Dermis blood vessel endothelial cell (primary cell): Measurements from ENCODE around the gene LRP1B. TPM values are rescaled to one million over a fixed set of nuclear protein-coding genes. Genes with fewer than 3 reads are reported as not detected.
A peak's percentile ranks its signal among the peaks of the same experiment; 100 is the strongest.

ENCODE experiments used
- DNase-seq: peaks from one replicate; pipeline ENCODE4 v3.0.0; 2010
- total RNA-seq: library from RNA; depleted of rRNA; stranded (reverse); fragments of >200 nt; gene quantifications from 2 replicates; pipeline ENCODE4 v1.2.3, GENCODE V29; 2014

LRP1B gene
- total RNA-seq: under 0.01 TPM in 2 replicates

- peak; percentile 35 for DNase-seq
Observed at GRCh38 chr2:142131010-142131669, at the start of gene LRP1B. LRP1B (minus strand) TSS chr2:142131016; CDS start chr2:142130729, 287 bp downstream.

- no peak for DNase-seq
Observed at GRCh38 chr2:142179686-142180085, 48.9 kb upstream of the LRP1B start.

- no peak for DNase-seq
Observed at GRCh38 chr2:142178604-142179003, 47.8 kb upstream of the LRP1B start.

- no peak for DNase-seq
Observed at GRCh38 chr2:142176941-142177340, 46.1 kb upstream of the LRP1B start.

GRCh38 chr2:142175813-142176338, 45.1 kb upstream of the LRP1B start:
- peak; percentile 12 for DNase-seq

GRCh38 chr2:142174176-142174575, 43.4 kb upstream of the LRP1B start:
- DNase-seq: no peak

- no peak for DNase-seq
Observed at GRCh38 chr2:142170847-142171246, 40.0 kb upstream of the LRP1B start.

GRCh38 chr2:142165790-142166189, 35.0 kb upstream of the LRP1B start:
- peak; percentile 77 for DNase-seq

GRCh38 chr2:142153601-142154000, 22.8 kb upstream of the LRP1B start:
- no peak for DNase-seq

- DNase-seq: no peak
Observed at GRCh38 chr2:142150453-142150852, 19.6 kb upstream of the LRP1B start.

- DNase-seq: no peak
Observed at GRCh38 chr2:142144547-142144946, 13.7 kb upstream of the LRP1B start.

- DNase-seq: no peak
Observed at GRCh38 chr2:142142595-142142994, 11.8 kb upstream of the LRP1B start.

- peak; percentile 56 for DNase-seq
Observed at GRCh38 chr2:142140434-142140845, 9.6 kb upstream of the LRP1B start.

- no peak for DNase-seq
Observed at GRCh38 chr2:142139384-142139783, 8.6 kb upstream of the LRP1B start.

GRCh38 chr2:142136571-142136970, 5.8 kb upstream of the LRP1B start:
- DNase-seq: no peak

GRCh38 chr2:142134911-142135310, 4.1 kb upstream of the LRP1B start:
- DNase-seq: no peak

GRCh38 chr2:142130111-142131009, 456 bp downstream of the LRP1B start:
- peak; percentile 64 for DNase-seq

GRCh38 chr2:142128105-142128504, 2.7 kb downstream of the LRP1B start:
- DNase-seq: no peak

- DNase-seq: no peak
Observed at GRCh38 chr2:142127248-142127647, 3.6 kb downstream of the LRP1B start.

- DNase-seq: no peak
Observed at GRCh38 chr2:142124706-142125105, 6.1 kb downstream of the LRP1B start.

GRCh38 chr2:142119347-142119746, 11.5 kb downstream of the LRP1B start:
- no peak for DNase-seq

- peak; percentile 20 for DNase-seq
Observed at GRCh38 chr2:142112757-142113221, 18.0 kb downstream of the LRP1B start.

GRCh38 chr2:142104134-142104758, 26.6 kb downstream of the LRP1B start:
- DNase-seq: no peak
